CD4-positive, alpha-beta memory T cell (primary cell): ENCODE data around the gene UROD. TPM values are rescaled to one million over a fixed set of nuclear protein-coding genes. Genes with fewer than 3 reads are reported as not detected.
"Not testable (repeated sequence)": the region's sequence is repeated elsewhere in the genome, so short reads cannot be mapped to it uniquely, and the experiment has no call there.

Experiments used
- CTCF ChIA-PET: fragments of 350-600 bp; sonication (Branson Sonifier 250); formaldehyde crosslinking; loops from one replicate; lab custom pipeline; 2021; ENCODE audit warnings: inconsistent platforms; ENCODE audit not compliant: partially characterized antibody; lab: Charles Lee
- POLR2A ChIA-PET: fragments of 350-600 bp; sonication (Branson Sonifier 250); formaldehyde crosslinking; loops from one replicate; lab custom pipeline; 2021; ENCODE audit not compliant: partially characterized antibody; lab: Charles Lee
- DNase-seq, 5 donors: peaks; one replicate each; pipeline versions ENCODE4 v3.0.0 to v3.0.0-alpha.2; 2020 to 2022; ENCODE audit warnings: mixed read lengths in 1 of 5
- H3K27ac ChIP-seq: one replicate; pipeline ENCODE4 v1.7.0; 2013; ENCODE audit warnings: low read depth, low read length
- H3K27me3 ChIP-seq: 2 replicates; pipeline ENCODE4 v1.7.0; 2013; ENCODE audit warnings: mild to moderate bottlenecking, low read length, moderate library complexity; ENCODE audit not compliant: insufficient read depth
- H3K36me3 ChIP-seq: 2 replicates; pipeline ENCODE4 v1.7.0; 2013; ENCODE audit warnings: mild to moderate bottlenecking, low read length, moderate library complexity; ENCODE audit not compliant: insufficient read depth
- H3K4me1 ChIP-seq: 2 replicates; pipeline ENCODE4 v1.7.0; 2013; ENCODE audit warnings: mild to moderate bottlenecking, low read length, moderate library complexity; ENCODE audit not compliant: insufficient read depth
- H3K4me3 ChIP-seq, 2 donors: one replicate each; pipeline ENCODE4 v1.7.0; 2013; ENCODE audit warnings: low read length in 2 of 2, mild to moderate bottlenecking in 1 of 2
- H3K9me3 ChIP-seq, 2 donors: one replicate each; pipeline ENCODE4 v1.7.0; 2013; ENCODE audit warnings: low read length in 2 of 2, control low read depth in 1 of 2; ENCODE audit not compliant: control insufficient read depth in 1 of 2
- H3K27ac Mint-ChIP-seq, 7 donors: one replicate each; pipeline ENCODE4 v1.8.0; 2020 to 2021; ENCODE audit warnings: mixed read lengths in 7 of 7, mild to moderate bottlenecking in 6 of 7, inconsistent platforms in 3 of 7, moderate library complexity in 3 of 7
- H3K27me3 Mint-ChIP-seq, 2 donors: one replicate each; pipeline ENCODE4 v1.8.0; 2020 to 2021; ENCODE audit warnings: mixed read lengths in 2 of 2
- H3K36me3 Mint-ChIP-seq, 2 donors: one replicate each; pipeline ENCODE4 v1.8.0; 2020 to 2021; ENCODE audit warnings: mixed read lengths in 2 of 2, inconsistent platforms in 1 of 2, mild to moderate bottlenecking in 1 of 2
- H3K4me1 Mint-ChIP-seq, 4 donors: one replicate each; pipeline ENCODE4 v1.8.0; 2020 to 2021; ENCODE audit warnings: mixed read lengths in 4 of 4, mild to moderate bottlenecking in 1 of 4
- H3K4me3 Mint-ChIP-seq, 8 donors: one replicate each; pipeline ENCODE4 v1.8.0; 2020 to 2021; ENCODE audit warnings: mixed read lengths in 8 of 8, mild to moderate bottlenecking in 7 of 8, moderate library complexity in 6 of 8, inconsistent platforms in 3 of 8
- H3K9me3 Mint-ChIP-seq, 8 donors: one replicate each; pipeline ENCODE4 v1.8.0; 2020 to 2021; ENCODE audit warnings: mixed read lengths in 8 of 8, mild to moderate bottlenecking in 5 of 8, inconsistent platforms in 3 of 8, moderate library complexity in 1 of 8
- intact Hi-C: fragments of 100-400 bp; cut with micrococcal nuclease; formaldehyde crosslinking; loops from one replicate; pipeline ENCODE4 v1.15.1; 2023
- polyA plus RNA-seq, 2 donors: library from polyadenylated mRNA; unstranded; fragments of 300-500 nt; fragmentation: Illumina TruSeq; gene quantifications; one replicate each; pipeline ENCODE4 v1.2.3, GENCODE V29; 2021
- total RNA-seq, 2 experiments: library from RNA; stranded (reverse); gene quantifications; one replicate each; pipeline ENCODE4 v1.2.3, GENCODE V29; 2021

Gene UROD
- total and polyA plus RNA-seq, 4 experiments from 2014 or later, result 46.0 to 114 (median 64.6) TPM

DNA sequence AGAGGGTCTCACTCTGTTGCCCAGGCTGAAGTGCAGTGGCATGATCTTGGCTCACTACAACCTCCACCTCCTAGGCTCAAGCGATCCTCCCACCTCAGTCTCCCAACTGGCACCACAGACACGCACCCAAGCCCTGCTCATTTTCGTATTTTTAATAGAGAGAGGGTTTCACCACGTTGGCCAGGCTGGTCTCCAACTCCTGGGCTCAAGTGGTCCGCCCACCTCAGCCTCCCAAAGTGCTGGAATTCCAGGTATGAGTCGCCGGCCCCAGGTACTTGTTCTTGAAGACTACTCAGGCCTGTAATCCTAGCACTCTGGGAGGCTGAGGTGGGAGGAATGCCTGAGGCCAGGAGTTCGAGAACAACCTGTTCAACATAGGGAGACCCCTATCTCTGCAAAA, 10.5 kb upstream of the UROD start:
- H3K27me3 ChIP-seq, H3K27ac ChIP-seq, H3K27me3 Mint-ChIP-seq, H3K4me1 ChIP-seq, H3K4me3 ChIP-seq, intact Hi-C loops, CTCF ChIA-PET, H3K9me3 ChIP-seq, DNase-seq, H3K9me3 Mint-ChIP-seq, H3K4me3 Mint-ChIP-seq: not testable (repeated sequence)
- Mint-ChIP-seq H3K27ac (peak overlapping the region in 1 of 7 donors; percentile 78), H3K4me1 (peaks cover 3 to 13% (median 6%) of the 10 kb centered on the region in 4 donors), H3K36me3 (peaks cover 25 to 50% of the 10 kb centered on the region in 2 donors)
- POLR2A ChIA-PET, result interaction anchor here (1.1 kb wide), 1 partner anchor 193 kb away, joined by 3 read pairs; no protein-coding TSS in a partner anchor
- peaks cover 40% of the 10 kb centered on the region for H3K36me3 ChIP-seq

DNA sequence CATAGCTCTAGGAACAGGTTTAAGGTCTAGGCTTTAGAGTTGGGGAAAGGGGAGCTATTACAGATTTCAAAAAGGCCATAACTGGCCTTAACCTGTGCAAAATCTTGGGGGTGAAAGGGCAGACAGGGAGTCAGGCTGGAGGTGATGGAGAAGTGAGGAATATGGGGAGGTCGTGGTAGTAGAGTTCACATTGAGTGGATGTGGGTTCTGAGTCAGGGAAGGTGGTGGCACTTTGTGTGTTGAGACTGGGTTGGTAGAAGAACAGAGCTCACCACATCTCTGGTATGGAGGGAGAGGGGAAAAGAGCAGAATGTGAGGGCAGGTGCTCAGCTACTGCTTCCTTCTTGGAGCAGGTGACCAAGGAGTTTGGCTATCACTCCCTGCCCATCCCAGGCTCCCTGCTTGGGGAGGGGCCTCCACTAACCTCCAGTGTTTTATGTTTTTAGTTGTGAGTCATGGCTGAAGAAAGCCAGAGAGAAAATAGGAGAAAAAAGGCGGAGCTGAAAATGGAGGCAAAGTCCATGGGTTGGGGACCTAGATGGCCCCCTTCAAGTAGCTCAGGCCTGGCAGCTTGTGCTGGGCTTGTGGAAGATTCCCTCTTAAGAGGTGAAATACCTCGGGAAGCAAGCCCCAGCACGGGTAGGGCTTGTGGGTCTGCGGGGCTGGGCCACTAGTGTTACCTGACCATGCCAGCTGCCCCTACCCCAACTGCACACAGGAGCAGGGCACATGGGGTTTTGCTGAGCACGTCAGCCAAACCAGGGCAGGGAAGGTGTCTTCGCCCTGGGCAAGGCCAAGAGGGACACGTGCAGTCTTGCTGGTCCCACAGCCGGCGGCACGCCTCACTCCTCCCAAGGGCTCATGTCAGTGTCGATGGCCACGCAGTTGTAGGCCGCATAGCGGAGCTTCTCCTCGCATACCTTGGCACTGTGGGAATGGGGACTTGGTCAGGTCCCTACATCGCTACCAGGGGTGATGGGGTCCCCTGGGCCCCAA, 9.1 kb upstream of the UROD start:
- peaks cover 35 to 64% of the 10 kb centered on the region in 2 donors for H3K36me3 Mint-ChIP-seq
- H3K4me3 ChIP-seq, result no peak overlapping the region
- intact Hi-C loops, result no loop called here
- no peaks in the 10 kb centered on the region for H3K27me3 Mint-ChIP-seq
- no peak overlapping the region for H3K4me3 Mint-ChIP-seq
- H3K4me1 Mint-ChIP-seq, result peaks cover 3 to 13% (median 6%) of the 10 kb centered on the region in 4 donors
- H3K27ac ChIP-seq, result no peak overlapping the region
- no peak for DNase-seq
- H3K36me3 ChIP-seq, result peaks cover 54% of the 10 kb centered on the region
- H3K9me3 Mint-ChIP-seq, result peaks cover 0 to 1% (median 0%) of the 10 kb centered on the region in 8 donors
- peak overlapping the region in 4 of 7 donors; percentile 1 to 45 (median 26) for H3K27ac Mint-ChIP-seq
- H3K27me3 ChIP-seq, result no peaks in the 10 kb centered on the region
- H3K4me1 ChIP-seq, result no peaks in the 10 kb centered on the region
- POLR2A ChIA-PET, result interaction anchor here (1.1 to 2.2 kb wide), 3 partner anchors 9 to 300 kb away, joined by 3 to 8 read pairs (median 3); partner anchors contain the start of genes HECTD3, RNU5D-1 and UROD
- no peaks in the 10 kb centered on the region for H3K9me3 ChIP-seq
- CTCF ChIA-PET, result interaction anchor here (1.1 kb wide), 1 partner anchor 11 kb away, joined by 3 read pairs; no protein-coding TSS in a partner anchor

DNA sequence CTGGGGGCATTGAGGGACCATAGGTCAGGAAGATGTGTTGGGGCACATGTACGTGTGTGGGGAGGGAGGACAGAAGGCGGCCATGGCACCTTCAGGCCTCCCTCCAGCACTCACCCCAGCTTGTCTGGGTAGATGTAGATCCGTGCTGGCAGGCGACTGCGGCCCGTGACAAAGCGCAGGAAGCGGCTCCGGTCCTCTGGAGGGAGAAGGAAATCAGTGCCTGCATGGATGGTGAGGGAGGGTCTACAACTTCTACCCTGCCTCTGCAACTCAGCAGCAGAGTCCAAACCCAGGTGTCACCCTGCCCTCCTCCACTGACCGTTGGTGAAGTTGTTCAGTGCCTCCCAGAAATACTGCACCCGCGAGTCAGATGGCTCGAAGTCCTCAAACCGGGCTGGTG, 8.3 kb upstream of the UROD start:
- Mint-ChIP-seq H3K4me3 (no peak overlapping the region), H3K27me3 (no peaks in the 10 kb centered on the region), H3K4me1 (peaks cover 4 to 17% (median 7%) of the 10 kb centered on the region in 4 donors), H3K36me3 (peaks cover 41 to 72% of the 10 kb centered on the region in 2 donors), H3K27ac (peak overlapping the region in 1 of 7 donors; percentile 45), H3K9me3 (peaks cover 0 to 1% (median 0%) of the 10 kb centered on the region in 8 donors)
- Histone ChIP-seq H3K27me3 (no peaks in the 10 kb centered on the region), H3K27ac (no peak overlapping the region), H3K9me3 (no peaks in the 10 kb centered on the region), H3K4me1 (no peaks in the 10 kb centered on the region), H3K4me3 (no peak overlapping the region), H3K36me3 (peaks cover 61% of the 10 kb centered on the region)
- no peak for DNase-seq
- POLR2A ChIA-PET, result interaction anchor here (1.2 to 2.2 kb wide), 2 partner anchors 8 to 299 kb away, joined by 3 to 8 read pairs; partner anchors contain the start of genes HECTD3 and UROD
- intact Hi-C loops, result no loop called here
- CTCF ChIA-PET, result interaction anchor here (1.1 kb wide), 1 partner anchor 10 kb away, joined by 3 read pairs; no protein-coding TSS in a partner anchor

DNA sequence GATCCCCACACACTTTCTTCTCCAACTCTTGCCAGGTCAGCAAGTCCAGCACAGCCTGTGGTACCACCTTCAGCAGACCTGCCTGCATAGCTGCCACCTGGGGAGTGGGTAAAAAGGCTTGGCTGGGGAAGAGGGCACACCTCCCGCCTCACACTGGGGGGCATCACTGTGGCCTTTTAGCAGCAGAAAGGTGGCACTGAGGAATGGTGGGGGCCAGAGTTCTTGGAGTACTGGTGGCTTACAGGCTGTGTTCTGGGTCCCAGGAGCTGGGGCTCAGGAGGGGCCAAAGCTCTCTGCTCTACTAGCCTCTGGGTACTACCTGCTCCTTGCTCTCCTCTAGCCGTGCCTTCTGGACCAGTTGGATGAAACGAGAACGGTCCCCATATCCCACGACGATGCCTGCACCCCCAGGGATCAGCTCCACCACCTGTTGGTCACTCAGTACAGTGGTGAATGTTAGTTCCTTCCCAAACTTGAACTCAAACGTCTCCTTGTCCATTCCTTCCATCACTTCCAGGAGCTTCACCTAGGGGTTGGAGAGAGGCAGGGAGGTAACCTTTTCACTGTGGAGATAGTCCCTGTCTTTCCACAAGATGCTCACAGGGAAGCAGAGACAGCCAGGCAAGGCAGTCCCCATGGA, 7.7 kb upstream of the UROD start:
- Mint-ChIP-seq H3K4me1 (peaks cover 6 to 24% (median 13%) of the 10 kb centered on the region in 4 donors), H3K4me3 (no peak overlapping the region), H3K27ac (peak overlapping the region in 1 of 7 donors; percentile 43), H3K9me3 (peaks cover 0 to 1% (median 0%) of the 10 kb centered on the region in 8 donors), H3K27me3 (no peaks in the 10 kb centered on the region), H3K36me3 (peaks cover 47 to 78% of the 10 kb centered on the region in 2 donors)
- H3K27ac ChIP-seq, result no peak overlapping the region
- intact Hi-C loops, result no loop called here
- H3K4me1 ChIP-seq, result peaks cover 6% of the 10 kb centered on the region
- POLR2A ChIA-PET, result interaction anchor here (0.6 to 2.2 kb wide), 2 partner anchors 7 to 17 kb away, joined by 3 to 8 read pairs; partner anchors contain the start of genes HECTD3 and UROD
- CTCF ChIA-PET, result interaction anchor here (1.1 to 2.2 kb wide), 3 partner anchors 10 to 14 kb away, joined by 3 to 5 read pairs (median 3); no protein-coding TSS in a partner anchor
- no peak overlapping the region for H3K4me3 ChIP-seq
- no peak for DNase-seq
- peaks cover 68% of the 10 kb centered on the region for H3K36me3 ChIP-seq
- no peaks in the 10 kb centered on the region for H3K27me3 ChIP-seq
- H3K9me3 ChIP-seq, result no peaks in the 10 kb centered on the region

DNA sequence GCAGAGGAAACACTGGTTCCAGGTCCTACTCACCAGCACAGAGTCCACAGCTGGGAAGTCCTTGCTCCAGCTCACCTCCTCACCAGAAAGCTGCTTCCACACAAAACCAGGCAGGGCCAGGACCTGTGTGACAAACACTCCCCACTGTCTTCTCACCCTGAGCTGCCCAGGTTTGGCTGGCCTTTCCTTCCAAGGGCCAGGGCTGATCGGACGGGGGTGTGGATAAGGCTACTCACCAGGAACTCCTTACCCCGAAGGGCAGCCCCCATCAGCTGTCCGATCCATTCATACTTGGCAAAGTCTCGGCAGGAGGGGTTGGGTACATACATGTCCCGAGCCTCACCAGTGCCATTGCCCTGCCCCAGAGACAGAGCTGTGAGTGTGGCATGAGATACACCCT, 6.3 kb upstream of the UROD start:
- no peaks in the 10 kb centered on the region for H3K27me3 ChIP-seq

DNA sequence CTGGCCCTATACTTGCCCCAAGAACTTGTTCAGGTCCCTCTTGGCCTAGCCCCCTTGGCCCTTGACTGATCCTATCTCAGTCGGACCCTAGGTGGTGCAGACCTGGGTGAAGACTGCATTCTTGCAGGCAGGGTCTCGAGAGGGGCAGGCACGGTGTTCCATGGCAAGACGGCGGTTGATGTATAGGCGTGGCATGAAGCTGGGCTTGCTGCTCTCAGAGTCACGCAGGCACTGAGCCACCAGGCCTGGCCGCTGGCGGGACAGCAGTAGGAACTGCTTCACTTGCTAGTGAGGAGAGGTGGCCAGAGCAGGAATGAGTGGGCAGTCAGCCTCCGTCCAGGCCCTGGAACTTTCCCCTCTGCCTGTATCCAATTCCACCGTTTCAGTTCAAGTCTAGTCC, 4.7 kb upstream of the UROD start:
- Histone ChIP-seq H3K4me1 (peaks cover 28% of the 10 kb centered on the region), H3K27me3 (no peaks in the 10 kb centered on the region), H3K4me3 (no peak overlapping the region), H3K36me3 (peaks cover 68% of the 10 kb centered on the region), H3K9me3 (no peaks in the 10 kb centered on the region), H3K27ac (no peak overlapping the region)
- H3K9me3 Mint-ChIP-seq, result peaks cover 0 to 1% (median 0%) of the 10 kb centered on the region in 8 donors
- H3K27ac Mint-ChIP-seq, result peak overlapping the region in 1 of 7 donors; percentile 52
- ChIA-PET POLR2A (no interaction called here), CTCF (interaction anchor here (1.2 to 1.7 kb wide), 2 partner anchors 10 to 11 kb away, joined by 3 to 5 read pairs; no protein-coding TSS in a partner anchor)
- H3K36me3 Mint-ChIP-seq, result peaks cover 47 to 87% of the 10 kb centered on the region in 2 donors
- DNase-seq, result no peak
- no peaks in the 10 kb centered on the region for H3K27me3 Mint-ChIP-seq
- peaks cover 22 to 41% (median 29%) of the 10 kb centered on the region in 4 donors for H3K4me1 Mint-ChIP-seq
- H3K4me3 Mint-ChIP-seq, result peak overlapping the region in 1 of 8 donors; percentile 14
- intact Hi-C loops, result no loop called here

More for the DNA sequence above, 6.3 kb upstream of the UROD start:
- CTCF ChIA-PET, result interaction anchor here (1.1 to 2.2 kb wide), 3 partner anchors 9 to 15 kb away, joined by 3 to 5 read pairs (median 3); no protein-coding TSS in a partner anchor
- Mint-ChIP-seq H3K27ac (no peak overlapping the region), H3K36me3 (peaks cover 47 to 88% of the 10 kb centered on the region in 2 donors), H3K9me3 (peaks cover 0 to 1% (median 0%) of the 10 kb centered on the region in 8 donors), H3K4me3 (no peak overlapping the region), H3K27me3 (no peaks in the 10 kb centered on the region), H3K4me1 (peaks cover 14 to 31% (median 21%) of the 10 kb centered on the region in 4 donors)
- no peak overlapping the region for H3K4me3 ChIP-seq
- H3K4me1 ChIP-seq, result peaks cover 17% of the 10 kb centered on the region
- no peak for DNase-seq
- POLR2A ChIA-PET, result no interaction called here
- no peak overlapping the region for H3K27ac ChIP-seq
- peaks cover 70% of the 10 kb centered on the region for H3K36me3 ChIP-seq
- intact Hi-C loops, result no loop called here
- no peaks in the 10 kb centered on the region for H3K9me3 ChIP-seq
